ENCODE measurements around the gene CYP39A1. TPM values are rescaled to one million over a fixed set of nuclear protein-coding genes. Genes with fewer than 3 reads are reported as not detected.

Gene CYP39A1
- total RNA-seq, 1 experiment from 2014 or later: 1.7 TPM

DNA sequence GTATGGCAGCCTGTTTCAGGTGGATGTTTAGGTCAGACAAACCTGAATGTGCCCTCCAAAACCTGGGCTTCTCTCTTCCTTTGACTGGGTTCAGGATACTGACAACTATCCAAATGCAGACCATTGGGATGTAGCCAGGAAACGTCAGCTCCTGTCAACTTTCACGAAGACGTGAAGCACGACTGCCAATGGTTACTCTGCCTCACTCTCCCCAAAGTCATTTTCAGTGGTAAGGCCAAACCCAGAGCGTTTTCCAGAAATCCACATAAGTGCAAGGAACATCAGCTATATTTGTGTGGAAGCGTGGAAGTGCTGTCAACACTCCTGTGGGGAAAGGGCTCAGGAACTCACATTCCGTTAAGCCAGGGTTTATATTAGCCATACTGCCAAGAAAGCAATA lies 141.3 kb downstream of the CYP39A1 start:
- Mint-ChIP-seq H3K9me3 (ENCODE audit: low read depth, unreplicated experiment) (no peaks in the 10 kb centered on the region), H3K36me3 (ENCODE audit: insufficient read depth, unreplicated experiment) (no peaks in the 10 kb centered on the region), H3K27ac (ENCODE audit: unreplicated experiment) (no peak overlapping the region), H3K4me1 (ENCODE audit: low read depth, unreplicated experiment) (peaks cover 38% of the 10 kb centered on the region), H3K27me3 (ENCODE audit: unreplicated experiment) (no peaks in the 10 kb centered on the region), H3K4me3 (ENCODE audit: low read depth, unreplicated experiment) (no peak overlapping the region)
- TF ChIP-seq, protein P1, sequence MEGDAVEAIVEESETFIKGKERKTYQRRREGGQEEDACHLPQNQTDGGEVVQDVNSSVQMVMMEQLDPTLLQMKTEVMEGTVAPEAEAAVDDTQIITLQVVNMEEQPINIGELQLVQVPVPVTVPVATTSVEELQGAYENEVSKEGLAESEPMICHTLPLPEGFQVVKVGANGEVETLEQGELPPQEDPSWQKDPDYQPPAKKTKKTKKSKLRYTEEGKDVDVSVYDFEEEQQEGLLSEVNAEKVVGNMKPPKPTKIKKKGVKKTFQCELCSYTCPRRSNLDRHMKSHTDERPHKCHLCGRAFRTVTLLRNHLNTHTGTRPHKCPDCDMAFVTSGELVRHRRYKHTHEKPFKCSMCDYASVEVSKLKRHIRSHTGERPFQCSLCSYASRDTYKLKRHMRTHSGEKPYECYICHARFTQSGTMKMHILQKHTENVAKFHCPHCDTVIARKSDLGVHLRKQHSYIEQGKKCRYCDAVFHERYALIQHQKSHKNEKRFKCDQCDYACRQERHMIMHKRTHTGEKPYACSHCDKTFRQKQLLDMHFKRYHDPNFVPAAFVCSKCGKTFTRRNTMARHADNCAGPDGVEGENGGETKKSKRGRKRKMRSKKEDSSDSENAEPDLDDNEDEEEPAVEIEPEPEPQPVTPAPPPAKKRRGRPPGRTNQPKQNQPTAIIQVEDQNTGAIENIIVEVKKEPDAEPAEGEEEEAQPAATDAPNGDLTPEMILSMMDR (IDR thresholded peaks at IDR 0.05; ENCODE audit: unreplicated experiment): no peak
- no peak for DNase-seq
- BruUV-seq (replicated peaks): no TSS peak
- intact Hi-C loops (cut with micrococcal nuclease; ENCODE audit: unreplicated experiment): no loop called here
- CTCF ChIA-PET: no interaction called here

DNA sequence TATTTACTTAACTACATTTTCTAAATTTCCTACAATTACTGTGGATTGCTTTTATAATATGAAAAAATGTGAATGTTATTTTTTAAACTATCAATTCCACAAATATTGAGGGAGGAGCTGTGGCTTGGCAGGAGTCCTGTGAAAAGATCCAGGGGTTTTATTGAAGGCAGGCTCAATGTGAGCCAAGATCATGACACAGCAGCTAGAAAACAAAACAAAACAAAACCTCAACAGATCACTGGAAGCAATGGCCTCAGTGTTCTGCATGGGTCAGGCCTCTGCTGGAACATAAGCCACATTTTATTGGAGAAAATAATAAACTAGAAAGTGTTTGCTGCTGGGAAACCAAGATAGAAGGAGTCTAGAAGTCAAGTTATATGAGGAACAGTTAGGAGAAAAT lies 142.0 kb downstream of the CYP39A1 start:
- H3K4me3 Mint-ChIP-seq (ENCODE audit: low read depth, unreplicated experiment): no peak overlapping the region
- H3K27ac Mint-ChIP-seq (ENCODE audit: unreplicated experiment): no peak overlapping the region
- CTCF ChIA-PET: no interaction called here
- H3K4me1 Mint-ChIP-seq (ENCODE audit: low read depth, unreplicated experiment): peaks cover 38% of the 10 kb centered on the region
- intact Hi-C loops (cut with micrococcal nuclease; ENCODE audit: unreplicated experiment): no loop called here
- no TSS peak for BruUV-seq (replicated peaks)
- H3K9me3 Mint-ChIP-seq (ENCODE audit: low read depth, unreplicated experiment): no peaks in the 10 kb centered on the region
- H3K27me3 Mint-ChIP-seq (ENCODE audit: unreplicated experiment): no peaks in the 10 kb centered on the region
- TF ChIP-seq, protein P1 (IDR thresholded peaks at IDR 0.05; ENCODE audit: unreplicated experiment): no peak
- no peak for DNase-seq
- no peaks in the 10 kb centered on the region for H3K36me3 Mint-ChIP-seq (ENCODE audit: insufficient read depth, unreplicated experiment)

DNA sequence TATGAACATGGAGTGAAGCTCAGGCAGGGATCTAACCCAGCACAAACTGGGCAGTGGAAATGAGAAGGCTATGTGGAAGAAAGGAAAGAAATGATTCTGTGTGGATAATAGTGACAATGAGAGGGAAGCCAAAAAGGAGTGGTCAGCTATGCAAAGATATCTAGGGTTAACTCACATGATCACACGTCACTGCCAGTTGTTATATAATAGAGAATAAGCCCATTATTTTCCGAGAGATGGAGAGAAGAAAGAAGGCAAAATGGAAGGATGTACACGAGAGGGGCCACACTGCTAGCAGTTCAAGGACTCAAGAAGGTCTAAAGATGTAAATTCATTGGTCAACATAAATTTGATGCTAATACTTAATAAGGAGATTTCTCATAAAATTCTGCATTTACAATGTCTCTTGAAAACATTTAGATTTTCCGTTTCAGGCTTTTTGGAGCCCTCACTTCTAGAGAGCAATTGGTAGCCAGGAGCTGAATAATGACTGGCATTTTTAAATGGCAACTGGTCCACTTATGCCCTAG lies 142.6 kb downstream of the CYP39A1 start:
- H3K9me3 Mint-ChIP-seq (ENCODE audit: low read depth, unreplicated experiment): no peaks in the 10 kb centered on the region
- BruUV-seq (replicated peaks): no TSS peak
- H3K27me3 Mint-ChIP-seq (ENCODE audit: unreplicated experiment): no peaks in the 10 kb centered on the region
- no peak overlapping the region for H3K4me3 Mint-ChIP-seq (ENCODE audit: low read depth, unreplicated experiment)
- TF ChIP-seq, protein P1 (IDR thresholded peaks at IDR 0.05; ENCODE audit: unreplicated experiment): no peak
- H3K27ac Mint-ChIP-seq (ENCODE audit: unreplicated experiment): no peak overlapping the region
- intact Hi-C loops (cut with micrococcal nuclease; ENCODE audit: unreplicated experiment): no loop called here
- H3K4me1 Mint-ChIP-seq (ENCODE audit: low read depth, unreplicated experiment): peaks cover 38% of the 10 kb centered on the region
- no peaks in the 10 kb centered on the region for H3K36me3 Mint-ChIP-seq (ENCODE audit: insufficient read depth, unreplicated experiment)
- CTCF ChIA-PET: no interaction called here
- no peak for DNase-seq

DNA sequence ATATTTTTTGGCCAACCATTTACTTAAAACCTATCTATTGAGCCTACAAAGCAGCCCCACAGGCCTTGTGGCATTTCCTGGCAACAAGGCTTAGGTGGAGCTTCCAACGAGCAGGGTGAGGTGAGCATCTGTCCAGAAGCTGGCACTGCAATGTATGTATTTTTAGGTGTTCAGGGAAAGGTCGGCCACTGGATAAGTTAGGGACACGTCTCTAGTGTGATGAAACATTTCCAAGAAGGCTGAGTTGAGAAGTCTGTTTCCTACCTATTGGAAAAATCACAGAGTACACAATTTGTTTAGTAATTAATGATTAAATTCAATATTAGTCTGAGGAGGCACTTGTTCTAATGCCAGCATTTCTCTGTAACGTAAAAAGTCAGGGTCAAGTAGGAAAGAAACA lies 143.6 kb downstream of the CYP39A1 start:
- TF ChIP-seq, protein P1 (IDR thresholded peaks at IDR 0.05; ENCODE audit: unreplicated experiment): no peak
- Mint-ChIP-seq H3K4me3 (ENCODE audit: low read depth, unreplicated experiment) (no peak overlapping the region), H3K27ac (ENCODE audit: unreplicated experiment) (no peak overlapping the region), H3K36me3 (ENCODE audit: insufficient read depth, unreplicated experiment) (no peaks in the 10 kb centered on the region), H3K4me1 (ENCODE audit: low read depth, unreplicated experiment) (peaks cover 38% of the 10 kb centered on the region), H3K9me3 (ENCODE audit: low read depth, unreplicated experiment) (no peaks in the 10 kb centered on the region), H3K27me3 (ENCODE audit: unreplicated experiment) (no peaks in the 10 kb centered on the region)
- BruUV-seq (replicated peaks): no TSS peak
- intact Hi-C loops (cut with micrococcal nuclease; ENCODE audit: unreplicated experiment): no loop called here
- DNase-seq: no peak
- CTCF ChIA-PET: no interaction called here

Data from Calu3 (cell line).